Measurements from ENCODE around the gene CSTF3. TPM values are rescaled to one million over a fixed set of nuclear protein-coding genes. Genes with fewer than 3 reads are reported as not detected.

CSTF3 gene
- total RNA-seq, 1 experiment from 2014 or later: 68.3 TPM

DNA sequence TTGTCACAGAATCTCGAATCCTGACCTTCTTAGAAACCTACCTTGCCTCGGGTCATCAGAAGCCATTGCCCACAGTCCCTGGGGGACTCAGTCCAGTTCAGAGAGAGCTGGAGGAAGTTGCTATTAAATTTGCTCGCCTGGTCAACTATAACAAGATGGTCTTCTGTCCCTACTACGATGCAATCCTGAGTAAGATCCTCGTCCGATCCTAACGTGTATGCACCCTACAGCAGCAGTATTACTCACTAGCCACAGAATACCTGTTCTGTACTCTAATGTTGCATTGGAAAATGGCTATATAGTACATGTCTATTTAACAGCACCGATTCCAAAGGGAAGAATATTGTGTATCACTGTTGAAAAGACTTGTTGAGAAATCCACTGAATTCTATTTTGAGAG, 88.8 kb downstream of the CSTF3 start:
- POLR2A ChIA-PET: no interaction called here
- CTCF ChIA-PET: no interaction called here
- Mint-ChIP-seq H3K27ac (no peak overlapping the region), H3K27me3 (ENCODE audit: low read depth) (no peaks in the 10 kb centered on the region), H3K4me1 (peaks cover 2% of the 10 kb centered on the region; the same call in 1 of the 2 replicates), H3K9me3 (peaks cover 10% of the 10 kb centered on the region), H3K4me3 (no peak overlapping the region), H3K36me3 (peaks cover 58% of the 10 kb centered on the region)
- TF ChIP-seq ZNF317 (CRISPR knock-in tag; IDR thresholded peaks at IDR 0.05; ENCODE audit: borderline replicate concordance, low read depth): no peak
- TF ChIP-seq ZNF532 (CRISPR knock-in tag; IDR thresholded peaks at IDR 0.05; ENCODE audit: borderline replicate concordance): no peak
- TF ChIP-seq NFYB (CRISPR knock-in tag; conservative IDR thresholded peaks at IDR 0.05; ENCODE audit: low read depth): no peak
- no peak for TF ChIP-seq HMGA2 (CRISPR knock-in tag; IDR thresholded peaks at IDR 0.05)
- ATAC-seq (no peak), DNase-seq (ENCODE audit: low spot score) (no peak)

- no peaks in the 10 kb centered on the region for H3K27me3 Mint-ChIP-seq (ENCODE audit: low read depth)
- H3K4me3 Mint-ChIP-seq: no peak overlapping the region
- no peaks in the 10 kb centered on the region for H3K9me3 Mint-ChIP-seq
- DNase-seq (ENCODE audit: low spot score) (no peak), ATAC-seq (peak; percentile 33)
- TF ChIP-seq CREB1 (CRISPR knock-in tag; IDR thresholded peaks at IDR 0.05) (no peak), MYBL2 (CRISPR knock-in tag; IDR thresholded peaks at IDR 0.05) (no peak)
- POLR2A ChIA-PET: interaction anchor here (1.0 kb wide), 1 partner anchor 28 kb away, joined by 3 read pairs; no protein-coding TSS in a partner anchor
- no peak overlapping the region; the same call in 1 of the 2 replicates for H3K27ac Mint-ChIP-seq
- CTCF ChIA-PET: no interaction called here
- H3K4me1 Mint-ChIP-seq: peaks cover 12% of the 10 kb centered on the region
- H3K36me3 Mint-ChIP-seq: peaks cover 42% of the 10 kb centered on the region
Measured at GRCh38 chr11:33068611-33069340, 92.5 kb downstream of the CSTF3 start.

DNA sequence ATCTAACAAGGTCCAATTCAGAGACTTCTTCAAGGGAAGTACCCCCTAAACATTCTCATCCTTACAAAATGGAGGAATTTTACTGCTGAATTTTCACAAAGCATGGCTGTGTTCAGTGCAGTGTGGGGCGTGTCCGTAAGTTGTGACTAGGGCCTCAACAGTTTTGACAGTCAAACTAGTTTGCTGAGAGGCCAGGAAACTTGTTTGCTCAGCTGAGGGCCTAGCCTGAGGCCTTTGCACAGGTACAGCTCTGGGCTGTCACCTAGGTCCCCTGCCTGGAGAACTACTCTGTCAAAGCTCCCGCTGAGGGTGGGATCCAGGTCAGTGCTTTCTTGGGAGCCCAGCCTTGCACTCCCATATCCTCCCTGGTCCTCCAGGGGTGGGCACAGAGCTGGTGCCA, 94.0 kb downstream of the CSTF3 start:
- H3K4me1 Mint-ChIP-seq: peaks cover 18% of the 10 kb centered on the region
- no peaks in the 10 kb centered on the region for H3K27me3 Mint-ChIP-seq (ENCODE audit: low read depth)
- H3K9me3 Mint-ChIP-seq: no peaks in the 10 kb centered on the region
- CTCF ChIA-PET: no interaction called here
- peaks cover 36% of the 10 kb centered on the region for H3K36me3 Mint-ChIP-seq
- no peak overlapping the region for H3K27ac Mint-ChIP-seq
- H3K4me3 Mint-ChIP-seq: no peak overlapping the region
- DNase-seq (ENCODE audit: low spot score) (no peak), ATAC-seq (no peak)
- POLR2A ChIA-PET: no interaction called here
- TF ChIP-seq, protein P1, sequence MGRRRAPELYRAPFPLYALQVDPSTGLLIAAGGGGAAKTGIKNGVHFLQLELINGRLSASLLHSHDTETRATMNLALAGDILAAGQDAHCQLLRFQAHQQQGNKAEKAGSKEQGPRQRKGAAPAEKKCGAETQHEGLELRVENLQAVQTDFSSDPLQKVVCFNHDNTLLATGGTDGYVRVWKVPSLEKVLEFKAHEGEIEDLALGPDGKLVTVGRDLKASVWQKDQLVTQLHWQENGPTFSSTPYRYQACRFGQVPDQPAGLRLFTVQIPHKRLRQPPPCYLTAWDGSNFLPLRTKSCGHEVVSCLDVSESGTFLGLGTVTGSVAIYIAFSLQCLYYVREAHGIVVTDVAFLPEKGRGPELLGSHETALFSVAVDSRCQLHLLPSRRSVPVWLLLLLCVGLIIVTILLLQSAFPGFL (CRISPR knock-in tag; IDR thresholded peaks at IDR 0.05; ENCODE audit: borderline replicate concordance): no peak
- TF ChIP-seq, protein P2, sequence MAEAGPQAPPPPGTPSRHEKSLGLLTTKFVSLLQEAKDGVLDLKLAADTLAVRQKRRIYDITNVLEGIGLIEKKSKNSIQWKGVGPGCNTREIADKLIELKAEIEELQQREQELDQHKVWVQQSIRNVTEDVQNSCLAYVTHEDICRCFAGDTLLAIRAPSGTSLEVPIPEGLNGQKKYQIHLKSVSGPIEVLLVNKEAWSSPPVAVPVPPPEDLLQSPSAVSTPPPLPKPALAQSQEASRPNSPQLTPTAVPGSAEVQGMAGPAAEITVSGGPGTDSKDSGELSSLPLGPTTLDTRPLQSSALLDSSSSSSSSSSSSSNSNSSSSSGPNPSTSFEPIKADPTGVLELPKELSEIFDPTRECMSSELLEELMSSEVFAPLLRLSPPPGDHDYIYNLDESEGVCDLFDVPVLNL (CRISPR knock-in tag; IDR thresholded peaks at IDR 0.05; ENCODE audit: borderline replicate concordance, low read depth): no peak
- TF ChIP-seq ATF1 (CRISPR knock-in tag; IDR thresholded peaks at IDR 0.05) (no peak), TEAD1 (CRISPR knock-in tag; IDR thresholded peaks at IDR 0.05) (no peak), FOXJ3 (CRISPR knock-in tag; IDR thresholded peaks at IDR 0.05; ENCODE audit: borderline replicate concordance) (no peak), CREB1 (CRISPR knock-in tag; IDR thresholded peaks at IDR 0.05) (no peak), ZNF232 (CRISPR knock-in tag; IDR thresholded peaks at IDR 0.05) (no peak), TCF7 (CRISPR knock-in tag; IDR thresholded peaks at IDR 0.05; ENCODE audit: low read depth) (no peak), ATF6 (CRISPR knock-in tag; IDR thresholded peaks at IDR 0.05) (no peak), OVOL2 (CRISPR knock-in tag; IDR thresholded peaks at IDR 0.05; ENCODE audit: borderline replicate concordance) (no peak), FOXP1 (CRISPR knock-in tag; IDR thresholded peaks at IDR 0.05; ENCODE audit: borderline replicate concordance) (no peak), NFATC4 (CRISPR knock-in tag; IDR thresholded peaks at IDR 0.05) (no peak)
- TF ChIP-seq, protein P3, sequence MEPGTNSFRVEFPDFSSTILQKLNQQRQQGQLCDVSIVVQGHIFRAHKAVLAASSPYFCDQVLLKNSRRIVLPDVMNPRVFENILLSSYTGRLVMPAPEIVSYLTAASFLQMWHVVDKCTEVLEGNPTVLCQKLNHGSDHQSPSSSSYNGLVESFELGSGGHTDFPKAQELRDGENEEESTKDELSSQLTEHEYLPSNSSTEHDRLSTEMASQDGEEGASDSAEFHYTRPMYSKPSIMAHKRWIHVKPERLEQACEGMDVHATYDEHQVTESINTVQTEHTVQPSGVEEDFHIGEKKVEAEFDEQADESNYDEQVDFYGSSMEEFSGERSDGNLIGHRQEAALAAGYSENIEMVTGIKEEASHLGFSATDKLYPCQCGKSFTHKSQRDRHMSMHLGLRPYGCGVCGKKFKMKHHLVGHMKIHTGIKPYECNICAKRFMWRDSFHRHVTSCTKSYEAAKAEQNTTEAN (CRISPR knock-in tag; IDR thresholded peaks at IDR 0.05): no peak
- TF ChIP-seq, protein P4, sequence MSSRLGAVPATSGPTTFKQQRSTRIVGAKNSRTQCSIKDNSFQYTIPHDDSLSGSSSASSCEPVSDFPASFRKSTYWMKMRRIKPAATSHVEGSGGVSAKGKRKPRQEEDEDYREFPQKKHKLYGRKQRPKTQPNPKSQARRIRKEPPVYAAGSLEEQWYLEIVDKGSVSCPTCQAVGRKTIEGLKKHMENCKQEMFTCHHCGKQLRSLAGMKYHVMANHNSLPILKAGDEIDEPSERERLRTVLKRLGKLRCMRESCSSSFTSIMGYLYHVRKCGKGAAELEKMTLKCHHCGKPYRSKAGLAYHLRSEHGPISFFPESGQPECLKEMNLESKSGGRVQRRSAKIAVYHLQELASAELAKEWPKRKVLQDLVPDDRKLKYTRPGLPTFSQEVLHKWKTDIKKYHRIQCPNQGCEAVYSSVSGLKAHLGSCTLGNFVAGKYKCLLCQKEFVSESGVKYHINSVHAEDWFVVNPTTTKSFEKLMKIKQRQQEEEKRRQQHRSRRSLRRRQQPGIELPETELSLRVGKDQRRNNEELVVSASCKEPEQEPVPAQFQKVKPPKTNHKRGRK (CRISPR knock-in tag; IDR thresholded peaks at IDR 0.05; ENCODE audit: borderline replicate concordance): no peak

Measured in WTC11 (cell line).